ENCODE data around the gene RPS6KA4.
"Not testable (repeated sequence)": the region's sequence is repeated elsewhere in the genome, so short reads cannot be mapped to it uniquely, and the experiment has no call there.

Gene RPS6KA4

GRCh38 chr11:64409707-64410403, 50.9 kb downstream of the RPS6KA4 start:
- H3K4me1 Mint-ChIP-seq = peaks cover 7% of the 10 kb centered on the region
- DNase-seq (ENCODE audit: low spot score in 2 of 2) (no peak), ATAC-seq (ENCODE audit: low read depth) (no peak)
- H3K36me3 Mint-ChIP-seq = peaks cover 1% of the 10 kb centered on the region
- no peak overlapping the region for H3K4me3 Mint-ChIP-seq
- peaks cover 1% of the 10 kb centered on the region for H3K9me3 Mint-ChIP-seq
- no peak overlapping the region for H3K27ac Mint-ChIP-seq
- peaks cover 20% of the 10 kb centered on the region for H3K27me3 Mint-ChIP-seq

DNA sequence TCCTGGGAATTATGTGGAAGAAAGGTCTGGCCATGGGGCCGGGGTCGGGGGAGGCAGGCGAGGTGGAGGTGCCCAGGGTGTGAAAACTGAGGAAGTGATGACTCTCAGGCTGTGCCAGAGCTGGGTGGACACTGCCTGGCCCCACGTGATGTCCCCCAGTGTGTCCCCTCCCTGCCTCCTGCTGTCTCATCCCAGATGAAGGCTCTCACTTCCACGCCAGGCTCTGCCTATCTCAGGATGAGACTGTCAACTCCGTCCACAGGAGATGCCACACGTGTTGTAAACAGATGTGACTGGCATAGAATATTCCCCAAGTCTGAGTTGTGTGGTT, 51.4 kb downstream of the RPS6KA4 start:
- DNase-seq (ENCODE audit: low spot score in 2 of 2) (no peak), ATAC-seq (ENCODE audit: low read depth) (no peak)
- Mint-ChIP-seq H3K36me3 (peaks cover 4% of the 10 kb centered on the region), H3K27ac (no peak overlapping the region), H3K9me3 (peaks cover 5% of the 10 kb centered on the region), H3K27me3 (peaks cover 20% of the 10 kb centered on the region), H3K4me3 (no peak overlapping the region), H3K4me1 (peaks cover 13% of the 10 kb centered on the region)

GRCh38 chr11:64413417-64413816, 54.5 kb downstream of the RPS6KA4 start:
- Mint-ChIP-seq H3K4me1 (peaks cover 11% of the 10 kb centered on the region), H3K4me3 (no peak overlapping the region), H3K27me3 (peaks cover 17% of the 10 kb centered on the region), H3K9me3 (peaks cover 8% of the 10 kb centered on the region), H3K27ac (no peak overlapping the region), H3K36me3 (peaks cover 4% of the 10 kb centered on the region)
- ATAC-seq (ENCODE audit: low read depth) (no peak), DNase-seq (ENCODE audit: low spot score in 2 of 2) (no peak)

- H3K36me3 Mint-ChIP-seq = peaks cover 4% of the 10 kb centered on the region
- peaks cover 19% of the 10 kb centered on the region for H3K27me3 Mint-ChIP-seq
- H3K27ac Mint-ChIP-seq = no peak overlapping the region
- H3K4me1 Mint-ChIP-seq = peaks cover 13% of the 10 kb centered on the region
- no peak for DNase-seq (ENCODE audit: low spot score in 2 of 2)
- H3K4me3 Mint-ChIP-seq = no peak overlapping the region
- ATAC-seq (ENCODE audit: low read depth) = no peak
- H3K9me3 Mint-ChIP-seq = peaks cover 12% of the 10 kb centered on the region
Observed at GRCh38 chr11:64415286-64415685, 56.3 kb downstream of the RPS6KA4 start.

- DNase-seq (ENCODE audit: low spot score in 2 of 2) (no peak), ATAC-seq (ENCODE audit: low read depth) (peak; percentile 34)
- peaks cover 11% of the 10 kb centered on the region for H3K4me1 Mint-ChIP-seq
- no peak overlapping the region for H3K4me3 Mint-ChIP-seq
- peaks cover 4% of the 10 kb centered on the region for H3K36me3 Mint-ChIP-seq
- peaks cover 11% of the 10 kb centered on the region for H3K27me3 Mint-ChIP-seq
- peaks cover 12% of the 10 kb centered on the region for H3K9me3 Mint-ChIP-seq
- no peak overlapping the region for H3K27ac Mint-ChIP-seq
Observed at GRCh38 chr11:64415996-64416728, 57.2 kb downstream of the RPS6KA4 start.

DNA sequence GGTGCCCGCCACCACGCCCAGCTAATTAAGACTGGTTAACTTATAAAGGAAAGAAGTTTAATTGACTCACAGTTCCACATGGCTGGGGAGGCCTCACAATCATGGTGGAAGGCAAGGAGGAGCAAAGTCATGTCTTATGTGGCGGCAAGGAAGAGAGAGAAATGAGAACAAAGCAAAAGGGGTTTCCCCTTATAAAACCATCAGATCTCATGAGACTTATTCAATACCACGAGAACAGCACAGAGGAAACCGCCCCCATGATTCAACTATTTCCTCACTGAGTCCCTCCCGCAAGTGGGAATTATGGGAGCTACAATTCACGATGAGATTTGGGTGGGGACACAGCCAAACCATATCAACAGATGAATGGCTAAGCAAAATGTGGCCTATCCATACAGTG, 59.3 kb downstream of the RPS6KA4 start:
- DNase-seq (ENCODE audit: low spot score in 2 of 2); H3K36me3 Mint-ChIP-seq; H3K4me3 Mint-ChIP-seq; H3K27ac Mint-ChIP-seq: not testable (repeated sequence)
- peak; percentile 32 for ATAC-seq (ENCODE audit: low read depth)
- Mint-ChIP-seq H3K4me1 (peaks cover 11% of the 10 kb centered on the region), H3K27me3 (peaks cover 11% of the 10 kb centered on the region), H3K9me3 (peaks cover 19% of the 10 kb centered on the region)

GRCh38 chr11:64419257-64419790, 60.4 kb downstream of the RPS6KA4 start:
- Mint-ChIP-seq H3K27me3 (peaks cover 13% of the 10 kb centered on the region), H3K36me3 (peaks cover 9% of the 10 kb centered on the region), H3K4me1 (peaks cover 11% of the 10 kb centered on the region), H3K9me3 (peaks cover 20% of the 10 kb centered on the region), H3K4me3 (no peak overlapping the region), H3K27ac (no peak overlapping the region)
- ATAC-seq (ENCODE audit: low read depth) (no peak), DNase-seq (ENCODE audit: low spot score in 2 of 2) (no peak)

DNA sequence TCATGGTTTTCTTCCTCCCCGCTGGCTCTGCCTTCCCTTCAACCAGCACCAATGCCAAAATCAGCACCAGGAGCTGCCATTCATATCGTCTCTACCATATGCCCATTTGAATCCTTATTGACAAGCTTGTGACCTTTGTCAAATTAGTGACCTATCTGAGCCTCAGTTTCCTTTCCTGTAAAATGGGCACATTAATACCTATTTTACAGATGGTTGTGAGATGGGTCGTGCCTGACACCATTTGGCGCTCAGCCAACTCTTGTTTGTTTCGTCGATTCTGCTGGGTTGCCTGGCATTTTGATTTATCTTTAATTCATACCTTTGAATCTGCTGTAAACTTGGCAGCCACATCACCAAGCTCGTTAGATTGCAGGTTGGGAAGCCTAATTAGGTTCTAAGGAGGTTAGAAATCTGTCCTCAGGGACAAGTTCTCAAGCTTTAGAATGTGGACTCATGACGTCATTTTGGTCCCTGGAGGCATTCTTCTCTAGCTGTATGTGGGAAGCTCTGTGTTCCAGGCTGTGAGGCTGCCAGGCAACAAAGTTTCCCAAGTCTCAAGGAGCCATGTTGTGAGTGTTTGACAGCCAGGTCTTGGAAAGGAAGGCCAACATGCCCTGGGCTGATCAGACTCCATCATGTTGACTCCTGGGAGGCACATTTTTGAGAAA, 61.0 kb downstream of the RPS6KA4 start:
- Mint-ChIP-seq H3K36me3 (peaks cover 7% of the 10 kb centered on the region), H3K4me1 (peaks cover 7% of the 10 kb centered on the region), H3K9me3 (peaks cover 18% of the 10 kb centered on the region), H3K4me3 (no peak overlapping the region), H3K27ac (no peak overlapping the region), H3K27me3 (peaks cover 13% of the 10 kb centered on the region)
- no peak for DNase-seq (ENCODE audit: low spot score in 2 of 2)
- no peak for ATAC-seq (ENCODE audit: low read depth)

Data from memory B cell (primary cell).